Nucleus accumbens (tissue), 56 donors: ENCODE results near the gene DLGAP1.
"Not testable (repeated sequence)": the region's sequence is repeated elsewhere in the genome, so short reads cannot be mapped to it uniquely, and the experiment has no call there.

Experiments
- DNase-seq, 56 donors: peaks; one replicate each; lab custom pipeline; 2025; lab: John Stamatoyannopoulos, UW

DLGAP1 gene

GRCh38 chr18:3584897-3585460 is 870.1 kb downstream of the DLGAP1 start:
- peak in 3 of 56 donors; percentile 1 to 17 (median 15) for DNase-seq

GRCh38 chr18:3584266-3584861 is 870.7 kb downstream of the DLGAP1 start:
- no peak for DNase-seq

GRCh38 chr18:3583873-3584247 is 871.2 kb downstream of the DLGAP1 start:
- DNase-seq = no peak

GRCh38 chr18:3583106-3583872 is 871.8 kb downstream of the DLGAP1 start:
- DNase-seq = not testable (repeated sequence)

GRCh38 chr18:3581890-3582289 is 873.2 kb downstream of the DLGAP1 start:
- DNase-seq = no peak

GRCh38 chr18:3580523-3581025 is 874.5 kb downstream of the DLGAP1 start:
- DNase-seq = not testable (repeated sequence)

GRCh38 chr18:3579701-3580100 is 875.4 kb downstream of the DLGAP1 start:
- no peak for DNase-seq

- DNase-seq = no peak
These were observed 876.5 kb downstream of the DLGAP1 start for GRCh38 chr18:3578621-3579020.

GRCh38 chr18:3577281-3577855 is 877.7 kb downstream of the DLGAP1 start:
- DNase-seq = no peak

GRCh38 chr18:3572761-3573160 is 882.3 kb downstream of the DLGAP1 start:
- DNase-seq = no peak

- no peak for DNase-seq
These were observed 888.3 kb downstream of the DLGAP1 start for GRCh38 chr18:3566851-3567250.

GRCh38 chr18:3560755-3561154 is 894.4 kb downstream of the DLGAP1 start:
- DNase-seq = no peak

GRCh38 chr18:3554811-3555427 is 900.2 kb downstream of the DLGAP1 start:
- DNase-seq = no peak

- DNase-seq = no peak
These were observed 901.0 kb downstream of the DLGAP1 start for GRCh38 chr18:3554091-3554601.

GRCh38 chr18:3552305-3552704 is 902.8 kb downstream of the DLGAP1 start:
- DNase-seq = no peak

- DNase-seq = no peak
These were observed 907.1 kb downstream of the DLGAP1 start for GRCh38 chr18:3547891-3548615.

- no peak for DNase-seq
These were observed 909.0 kb downstream of the DLGAP1 start for GRCh38 chr18:3546106-3546505.

- DNase-seq = no peak
These were observed 910.6 kb downstream of the DLGAP1 start for GRCh38 chr18:3544537-3544936.

GRCh38 chr18:3541549-3542386 is 913.3 kb downstream of the DLGAP1 start:
- DNase-seq = no peak
